HG02885 (cell line): ENCODE measurements around the gene VAMP1.
"Not testable (repeated sequence)": the region's sequence is repeated elsewhere in the genome, so short reads cannot be mapped to it uniquely, and the experiment has no call there.

Source experiments
- ATAC-seq: cut with Tn5 transposase; IDR thresholded peaks from one replicate; pipeline ENCODE4 v1.9.1; 2021; ENCODE audit warnings: mild to moderate bottlenecking; ENCODE audit not compliant: unreplicated experiment, poor library complexity

The VAMP1 gene

GRCh38 chr12:6427796-6428195 lies 42.7 kb downstream of the VAMP1 start:
- not testable (repeated sequence) for ATAC-seq

GRCh38 chr12:6426882-6427671 lies 43.4 kb downstream of the VAMP1 start:
- peak; percentile 71 for ATAC-seq

- no peak for ATAC-seq
Measured at GRCh38 chr12:6425590-6426531, 44.6 kb downstream of the VAMP1 start.

- no peak for ATAC-seq
Measured at GRCh38 chr12:6424866-6425265, 45.6 kb downstream of the VAMP1 start.

GRCh38 chr12:6424008-6424347 lies 46.5 kb downstream of the VAMP1 start:
- ATAC-seq = no peak

GRCh38 chr12:6423267-6424007 lies 47.0 kb downstream of the VAMP1 start:
- ATAC-seq = peak; percentile 46

GRCh38 chr12:6420364-6420763 lies 50.1 kb downstream of the VAMP1 start:
- no peak for ATAC-seq

- ATAC-seq = no peak
Measured at GRCh38 chr12:6418796-6419195, 51.7 kb downstream of the VAMP1 start.

GRCh38 chr12:6416596-6416995 lies 53.9 kb downstream of the VAMP1 start:
- ATAC-seq = no peak
